Measurements from ENCODE around the gene SERINC5.

Gene SERINC5

GRCh38 chr5:80150731-80151130 is 105.1 kb downstream of the SERINC5 start:
- DNase-seq (ENCODE audit: insufficient read length, low spot score) = no peak
- no peak for TF ChIP-seq CTCF (IDR thresholded peaks at IDR 0.05; ENCODE audit: insufficient read depth, missing control alignments)
- FAIRE-seq = no peak

- TF ChIP-seq CTCF (IDR thresholded peaks at IDR 0.05; ENCODE audit: insufficient read depth, missing control alignments) = no peak
- FAIRE-seq (no peak), DNase-seq (ENCODE audit: insufficient read length, low spot score) (no peak)
Observed at GRCh38 chr5:80149161-80149609, 106.7 kb downstream of the SERINC5 start.

- no peak for TF ChIP-seq CTCF (IDR thresholded peaks at IDR 0.05; ENCODE audit: insufficient read depth, missing control alignments)
- no peak for FAIRE-seq
- no peak for DNase-seq (ENCODE audit: insufficient read length, low spot score)
Observed at GRCh38 chr5:80147119-80147815, 108.6 kb downstream of the SERINC5 start.

GRCh38 chr5:80146046-80146445 is 109.8 kb downstream of the SERINC5 start:
- FAIRE-seq (no peak), DNase-seq (ENCODE audit: insufficient read length, low spot score) (no peak)
- no peak for TF ChIP-seq CTCF (IDR thresholded peaks at IDR 0.05; ENCODE audit: insufficient read depth, missing control alignments)

GRCh38 chr5:80143491-80143890 is 112.4 kb downstream of the SERINC5 start:
- FAIRE-seq (no peak), DNase-seq (ENCODE audit: insufficient read length, low spot score) (no peak)
- TF ChIP-seq CTCF (IDR thresholded peaks at IDR 0.05; ENCODE audit: insufficient read depth, missing control alignments) = no peak

- DNase-seq (ENCODE audit: insufficient read length, low spot score) (no peak), FAIRE-seq (no peak)
- no peak for TF ChIP-seq CTCF (IDR thresholded peaks at IDR 0.05; ENCODE audit: insufficient read depth, missing control alignments)
Observed at GRCh38 chr5:80142996-80143395, 112.9 kb downstream of the SERINC5 start.

- FAIRE-seq = no peak
- TF ChIP-seq CTCF (IDR thresholded peaks at IDR 0.05; ENCODE audit: insufficient read depth, missing control alignments) = no peak
- DNase-seq (ENCODE audit: insufficient read length, low spot score) = no peak
Observed at GRCh38 chr5:80141681-80142080, 114.2 kb downstream of the SERINC5 start.

Data from D721Med (cell line).